OCI-LY7 (cell line): ENCODE measurements around the gene RSU1.

ENCODE experiments used
- EZH2phosphoT487 ChIP-seq: fragments of 200-600 bp; sonication (generic); IDR thresholded peaks from 2 replicates; pipeline ENCODE4 v1.6.1; 2018; ENCODE audit warnings: low read depth, borderline replicate concordance, mild to moderate bottlenecking, mixed run types, antibody characterized with exemption, low read length, moderate library complexity, mixed read lengths
- TF ChIP-seq, protein P1 (sequence below): fragments of 200-600 bp; sonication (generic); conservative IDR thresholded peaks from 2 replicates; pipeline ENCODE4 v1.5.1; 2014; ENCODE audit warnings: mild to moderate bottlenecking, antibody characterized with exemption, low read length, moderate library complexity, mixed read lengths

DNA sequence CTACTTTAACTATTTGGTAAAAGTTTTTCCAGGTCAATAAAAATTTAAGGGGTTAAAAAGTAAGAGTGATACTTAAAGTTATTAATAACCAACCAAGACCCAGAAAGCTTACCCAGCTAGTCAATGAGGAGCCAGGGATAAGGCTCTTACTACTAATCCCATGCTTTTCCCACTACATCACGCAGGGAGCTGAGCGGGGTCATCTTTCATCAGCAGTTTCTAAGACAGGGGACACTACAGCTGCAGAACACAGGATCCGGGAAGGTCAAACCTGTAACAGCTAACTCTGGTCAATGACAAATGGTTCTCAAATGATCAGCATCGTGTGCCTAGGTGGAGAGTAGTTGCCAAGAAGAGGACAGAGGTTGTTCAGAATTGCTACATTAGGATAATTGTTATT lies 65.1 kb downstream of the RSU1 start:
- TF ChIP-seq, protein P1, sequence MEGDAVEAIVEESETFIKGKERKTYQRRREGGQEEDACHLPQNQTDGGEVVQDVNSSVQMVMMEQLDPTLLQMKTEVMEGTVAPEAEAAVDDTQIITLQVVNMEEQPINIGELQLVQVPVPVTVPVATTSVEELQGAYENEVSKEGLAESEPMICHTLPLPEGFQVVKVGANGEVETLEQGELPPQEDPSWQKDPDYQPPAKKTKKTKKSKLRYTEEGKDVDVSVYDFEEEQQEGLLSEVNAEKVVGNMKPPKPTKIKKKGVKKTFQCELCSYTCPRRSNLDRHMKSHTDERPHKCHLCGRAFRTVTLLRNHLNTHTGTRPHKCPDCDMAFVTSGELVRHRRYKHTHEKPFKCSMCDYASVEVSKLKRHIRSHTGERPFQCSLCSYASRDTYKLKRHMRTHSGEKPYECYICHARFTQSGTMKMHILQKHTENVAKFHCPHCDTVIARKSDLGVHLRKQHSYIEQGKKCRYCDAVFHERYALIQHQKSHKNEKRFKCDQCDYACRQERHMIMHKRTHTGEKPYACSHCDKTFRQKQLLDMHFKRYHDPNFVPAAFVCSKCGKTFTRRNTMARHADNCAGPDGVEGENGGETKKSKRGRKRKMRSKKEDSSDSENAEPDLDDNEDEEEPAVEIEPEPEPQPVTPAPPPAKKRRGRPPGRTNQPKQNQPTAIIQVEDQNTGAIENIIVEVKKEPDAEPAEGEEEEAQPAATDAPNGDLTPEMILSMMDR, result no peak
- no peak for TF ChIP-seq EZH2phosphoT487
